Transverse colon (tissue), 4 donors: ENCODE data around the gene PRRG1. TPM values are rescaled to one million over a fixed set of nuclear protein-coding genes. Genes with fewer than 3 reads are reported as not detected.
"Not testable (repeated sequence)": the region's sequence is repeated elsewhere in the genome, so short reads cannot be mapped to it uniquely, and the experiment has no call there.

Experiments
- DNase-seq: peaks from one replicate; pipeline ENCODE4 v3.0.0-alpha.2; 2019
- H3K27ac ChIP-seq, 4 donors: fragments of 200-600 bp; sonication (generic); 2 replicates each; pipeline ENCODE4 v1.5.1; 2016 to 2018; ENCODE audit warnings: inconsistent platforms in 4 of 4
- H3K27me3 ChIP-seq: fragments of 200-600 bp; sonication (generic); 2 replicates; pipeline ENCODE4 v1.5.1; 2017; ENCODE audit warnings: inconsistent platforms
- H3K36me3 ChIP-seq, 4 donors: fragments of 200-600 bp; sonication (generic); 2 replicates each; pipeline ENCODE4 v1.5.1; 2017 to 2019; ENCODE audit warnings: inconsistent platforms in 4 of 4
- H3K4me1 ChIP-seq, 4 donors: fragments of 200-600 bp; sonication (generic); 2 replicates each; pipeline ENCODE4 v1.5.1; 2017 to 2020; ENCODE audit warnings: inconsistent platforms in 4 of 4
- H3K4me3 ChIP-seq, 4 donors: fragments of 200-600 bp; sonication (generic); 1 replicate in 1 of 4; 2 replicates in 3 of 4; pipeline versions ENCODE4 v1.5.1 to v1.6.1; 2017 to 2019; ENCODE audit warnings: inconsistent platforms in 4 of 4
- H3K9me3 ChIP-seq, 2 donors: fragments of 200-600 bp; sonication (generic); 2 replicates each; pipeline ENCODE4 v1.5.1; 2017 to 2019; ENCODE audit warnings: inconsistent platforms in 2 of 2
- EP300 ChIP-seq: sonication (generic); formaldehyde crosslinking; IDR thresholded peaks from one replicate; pipeline ENCODE4 v1.6.1; 2017; ENCODE audit warnings: antibody characterized with exemption, low read depth
- POLR2A ChIP-seq: fragments of 450-650 bp; IDR thresholded peaks from one replicate; pipeline ENCODE4 v1.6.1; 2016; ENCODE audit warnings: antibody characterized with exemption, mild to moderate bottlenecking, moderate library complexity
- POLR2AphosphoS5 ChIP-seq, 3 donors: sonication (generic); formaldehyde crosslinking; IDR thresholded peaks; one replicate each; pipeline ENCODE4 v1.6.1; 2016; ENCODE audit warnings: antibody characterized with exemption in 3 of 3
- WGBS, 2 donors: methylation state at CpG; one replicate each; pipeline ENCODE4 v1.1.5; 2018; ENCODE audit warnings: low coverage in 1 of 2; 5-methylcytosine and 5-hydroxymethylcytosine counted together
- in situ Hi-C, 4 donors: fragments of 200-750 bp; cut with MboI; loops; one replicate each; pipeline versions ENCODE4 v1.15.0 to v1.15.1; 2017; ENCODE audit warnings: low sequenced_read_pairs in 3 of 4, low pct_ligation_motif_present in 1 of 4, low pct_unique_long_range_greater_than_20kb in 1 of 4
- intact Hi-C: fragments of 100-400 bp; cut with DNase I; formaldehyde crosslinking; loops from one replicate; pipeline ENCODE4 v1.15.1; 2023; ENCODE audit warnings: low total_unique reads
- total RNA-seq, 4 donors: library from RNA; depleted of rRNA; stranded (reverse); fragments of >200 nt; gene quantifications; one replicate each; pipeline ENCODE4 v1.1.0, GENCODE V29; 2016
- TF ChIP-seq, protein P1 (sequence below), 5 experiments: fragments of 200-600 bp in 3 of 5; fragments of 450-650 bp in 2 of 5; sonication (generic) in 3 of 5; IDR thresholded peaks; 1 replicate in 2 of 5; 2 replicates in 3 of 5; pipeline ENCODE4 v1.5.1; 2016 to 2017; ENCODE audit warnings: antibody characterized with exemption in 5 of 5, inconsistent platforms in 3 of 5, mild to moderate bottlenecking in 2 of 5, moderate library complexity in 1 of 5

PRRG1 gene
- total RNA-seq, 4 donors from 2014 or later: 5.4 to 14.6 (median 11.6) TPM

DNA sequence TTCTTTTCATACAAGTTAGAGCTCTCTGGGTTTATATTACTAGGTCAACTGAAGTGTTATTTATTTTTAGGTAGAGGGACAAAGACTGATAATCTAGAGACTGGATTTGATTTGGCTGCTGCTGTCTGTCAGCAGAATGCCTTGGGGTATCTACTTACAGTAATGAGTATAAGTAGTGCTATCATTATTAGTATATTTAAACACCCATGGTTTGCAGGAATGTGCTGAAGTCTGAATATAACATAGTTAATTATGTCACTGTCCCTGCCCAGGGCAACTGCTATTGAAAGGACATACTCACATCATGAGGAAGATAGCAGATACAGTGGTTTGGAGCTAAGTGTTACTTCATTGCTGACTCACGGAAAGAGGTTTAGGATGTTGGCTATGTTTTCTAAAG lies 76.2 kb downstream of the PRRG1 start:
- H3K4me3 ChIP-seq: no peak overlapping the region
- no peaks in the 10 kb centered on the region for H3K4me1 ChIP-seq
- TF ChIP-seq EP300: no peak
- TF ChIP-seq, protein P1, sequence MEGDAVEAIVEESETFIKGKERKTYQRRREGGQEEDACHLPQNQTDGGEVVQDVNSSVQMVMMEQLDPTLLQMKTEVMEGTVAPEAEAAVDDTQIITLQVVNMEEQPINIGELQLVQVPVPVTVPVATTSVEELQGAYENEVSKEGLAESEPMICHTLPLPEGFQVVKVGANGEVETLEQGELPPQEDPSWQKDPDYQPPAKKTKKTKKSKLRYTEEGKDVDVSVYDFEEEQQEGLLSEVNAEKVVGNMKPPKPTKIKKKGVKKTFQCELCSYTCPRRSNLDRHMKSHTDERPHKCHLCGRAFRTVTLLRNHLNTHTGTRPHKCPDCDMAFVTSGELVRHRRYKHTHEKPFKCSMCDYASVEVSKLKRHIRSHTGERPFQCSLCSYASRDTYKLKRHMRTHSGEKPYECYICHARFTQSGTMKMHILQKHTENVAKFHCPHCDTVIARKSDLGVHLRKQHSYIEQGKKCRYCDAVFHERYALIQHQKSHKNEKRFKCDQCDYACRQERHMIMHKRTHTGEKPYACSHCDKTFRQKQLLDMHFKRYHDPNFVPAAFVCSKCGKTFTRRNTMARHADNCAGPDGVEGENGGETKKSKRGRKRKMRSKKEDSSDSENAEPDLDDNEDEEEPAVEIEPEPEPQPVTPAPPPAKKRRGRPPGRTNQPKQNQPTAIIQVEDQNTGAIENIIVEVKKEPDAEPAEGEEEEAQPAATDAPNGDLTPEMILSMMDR (IDR thresholded peaks at IDR 0.05): no peak
- no peak for TF ChIP-seq POLR2A
- TF ChIP-seq POLR2AphosphoS5 (IDR thresholded peaks at IDR 0.05): no peak
- intact Hi-C loops: no loop called here
- no peaks in the 10 kb centered on the region for H3K27me3 ChIP-seq
- DNase-seq: no peak
- H3K36me3 ChIP-seq: no peaks in the 10 kb centered on the region
- H3K9me3 ChIP-seq: no peaks in the 10 kb centered on the region
- in situ Hi-C loops: no loop called here
- no peak overlapping the region for H3K27ac ChIP-seq
- 80 to 89% methylated on average over 1 of the region's 1 CpG for WGBS, 2 donors

DNA sequence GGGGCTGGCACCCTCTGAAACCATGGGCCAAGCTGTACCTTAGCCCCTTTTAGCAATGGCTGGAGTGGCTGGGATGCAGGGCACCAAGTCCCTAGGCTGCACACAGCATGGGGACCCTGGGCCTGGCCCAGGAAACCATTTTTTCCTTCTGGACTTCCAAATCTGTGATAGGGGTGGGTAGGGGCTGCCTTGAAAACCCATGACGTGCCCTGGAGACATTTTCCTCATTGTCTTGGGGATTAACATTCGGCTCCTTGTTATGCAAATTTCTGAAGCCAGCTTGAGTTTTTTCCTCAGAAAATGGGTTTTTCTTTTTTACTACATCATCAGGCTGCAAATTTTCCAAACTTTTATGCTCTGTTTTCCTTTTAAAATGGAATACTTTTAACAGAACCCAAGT lies 79.8 kb downstream of the PRRG1 start:
- intact Hi-C loops, in situ Hi-C loops, H3K4me1 ChIP-seq, H3K27ac ChIP-seq, H3K4me3 ChIP-seq, H3K9me3 ChIP-seq, H3K36me3 ChIP-seq, H3K27me3 ChIP-seq, DNase-seq: not testable (repeated sequence)
- WGBS, 2 donors: 52 to 100% methylated on average over 1 to 2 of the region's 2 CpGs

DNA sequence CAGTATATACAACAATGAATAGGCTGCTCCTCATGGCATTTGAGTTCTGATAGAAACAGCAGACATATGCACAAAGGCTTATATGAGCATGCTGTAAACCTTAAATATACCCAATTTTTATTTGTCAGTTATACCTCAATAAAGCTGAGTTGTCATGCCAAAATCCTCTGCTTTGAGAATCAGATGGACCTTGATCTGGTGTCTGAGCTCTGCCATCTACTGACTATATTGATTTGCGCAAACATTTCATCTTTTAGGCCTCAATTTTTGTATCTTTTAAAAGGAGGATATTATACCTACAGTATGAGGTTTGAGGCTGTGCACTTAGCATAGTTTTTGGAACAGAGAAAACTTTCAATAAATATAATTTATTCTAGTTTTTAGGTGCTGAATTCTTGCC lies 85.2 kb downstream of the PRRG1 start:
- TF ChIP-seq POLR2A: no peak
- no peak for TF ChIP-seq EP300
- TF ChIP-seq, protein P1 (IDR thresholded peaks at IDR 0.05): no peak
- no peak for TF ChIP-seq POLR2AphosphoS5 (IDR thresholded peaks at IDR 0.05)
- WGBS, 2 donors: 83 to 95% methylated on average over 1 of the region's 1 CpG
- no peak for DNase-seq

DNA sequence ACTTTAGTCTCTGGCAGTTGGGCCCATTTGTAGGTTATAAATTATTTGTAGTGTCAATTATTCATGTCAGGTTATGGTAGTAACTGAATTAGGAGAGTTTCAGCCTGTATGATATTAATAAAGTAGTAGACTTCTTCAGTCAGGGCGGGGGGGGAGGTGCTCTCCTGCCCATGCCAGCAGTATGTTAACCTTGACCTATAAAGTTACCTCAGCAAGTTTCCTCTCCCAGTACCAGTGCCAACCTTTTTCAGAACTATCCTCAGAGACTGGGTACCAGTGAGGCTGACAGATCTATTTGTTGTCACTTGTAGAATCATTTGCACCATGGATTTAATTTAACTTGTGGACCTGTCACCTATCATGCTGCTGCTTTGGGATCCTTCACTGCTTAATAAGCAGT lies 88.0 kb downstream of the PRRG1 start:
- DNase-seq: no peak
- Histone ChIP-seq H3K27me3 (no peaks in the 10 kb centered on the region), H3K4me3 (no peak overlapping the region), H3K36me3 (no peaks in the 10 kb centered on the region), H3K27ac (no peak overlapping the region), H3K9me3 (no peaks in the 10 kb centered on the region), H3K4me1 (no peaks in the 10 kb centered on the region)
- 41% methylated on average over 1 of the region's 1 CpG; no CpG with 5 or more reads in 1 of the 2 donors for WGBS, 2 donors
- intact Hi-C loops: no loop called here
- in situ Hi-C loops: no loop called here
- TF ChIP-seq, protein P1 (IDR thresholded peaks at IDR 0.05): no peak
- no peak for TF ChIP-seq EP300
- no peak for TF ChIP-seq POLR2A
- no peak for TF ChIP-seq POLR2AphosphoS5 (IDR thresholded peaks at IDR 0.05)

More for the DNA sequence above, 85.2 kb downstream of the PRRG1 start:
- Histone ChIP-seq H3K36me3 (no peaks in the 10 kb centered on the region), H3K9me3 (no peaks in the 10 kb centered on the region), H3K4me3 (no peak overlapping the region), H3K27me3 (no peaks in the 10 kb centered on the region), H3K4me1 (no peaks in the 10 kb centered on the region), H3K27ac (no peak overlapping the region)
- intact Hi-C loops: no loop called here
- in situ Hi-C loops: no loop called here

DNA sequence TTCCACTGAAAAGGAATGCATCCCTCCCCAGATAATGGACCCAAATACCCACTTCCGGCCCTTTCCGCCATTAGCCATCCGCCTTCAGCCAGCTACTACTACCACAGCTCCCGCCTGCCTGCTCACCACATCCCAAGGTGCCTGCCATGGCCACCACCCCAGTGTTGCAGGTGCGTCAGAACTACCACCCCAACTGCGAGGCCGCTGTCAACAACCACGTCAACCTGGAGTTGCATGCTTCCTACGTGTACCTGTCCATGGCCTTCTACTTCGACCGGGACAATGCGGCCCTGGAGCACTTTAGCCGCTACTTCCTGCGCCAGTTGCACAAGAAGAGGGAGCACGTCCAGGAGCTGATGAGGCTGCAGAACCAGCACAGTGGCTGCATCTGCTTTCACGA lies 92.2 kb downstream of the PRRG1 start:
- no peak for TF ChIP-seq EP300
- TF ChIP-seq POLR2A: no peak
- no peak for TF ChIP-seq POLR2AphosphoS5 (IDR thresholded peaks at IDR 0.05)
- in situ Hi-C loops (no loop called here), intact Hi-C loops (no loop called here)
- no peaks in the 10 kb centered on the region for H3K27me3 ChIP-seq
- DNase-seq: no peak
- H3K4me1 ChIP-seq: no peaks in the 10 kb centered on the region
- WGBS, 2 donors: 94% methylated on average over 16 of the region's 16 CpGs; no CpG with 5 or more reads in 1 of the 2 donors
- H3K4me3 ChIP-seq: no peak overlapping the region
- no peaks in the 10 kb centered on the region for H3K36me3 ChIP-seq
- H3K9me3 ChIP-seq: no peaks in the 10 kb centered on the region
- H3K27ac ChIP-seq: no peak overlapping the region
